B cell (primary cell): Measurements from ENCODE around the gene RNF175. TPM values are rescaled to one million over a fixed set of nuclear protein-coding genes. Genes with fewer than 3 reads are reported as not detected.

Experiments used
- ATAC-seq: fragments of 200-7000 bp; cut with Tn5 transposase; one replicate; pipeline ENCODE4 v1.10.0; 2021; ENCODE audit warnings: low read depth, mild to moderate bottlenecking, moderate number of reproducible peaks, moderate library complexity
- CTCF ChIA-PET: fragments of 350-600 bp; sonication (Branson Sonifier 250); formaldehyde crosslinking; loops from one replicate; lab custom pipeline; 2021; ENCODE audit warnings: antibody characterized with exemption, inconsistent platforms; lab: Charles Lee
- POLR2A ChIA-PET: fragments of 350-600 bp; sonication (Branson Sonifier 250); formaldehyde crosslinking; loops from one replicate; lab custom pipeline; 2021; ENCODE audit warnings: antibody characterized with exemption; lab: Charles Lee
- DNase-seq: peaks from one replicate; pipeline ENCODE4 v3.0.0; 2013
- H2AFZ ChIP-seq: 2 replicates; pipeline ENCODE4 v1.6.1; 2012; ENCODE audit warnings: mild to moderate bottlenecking, low read depth, low read length; ENCODE audit not compliant: insufficient read depth, poor library complexity, severe bottlenecking
- H3K27ac ChIP-seq, 2 donors: 1 replicate in 1 of 2; 2 replicates in 1 of 2; pipeline ENCODE4 v1.5.1; 2012 to 2013; ENCODE audit warnings: low read length in 2 of 2, mild to moderate bottlenecking in 2 of 2, moderate library complexity in 1 of 2
- H3K27me3 ChIP-seq, 4 experiments: fragments of 200-600 bp in 1 of 4; sonication (generic) in 1 of 4; replicated peaks in 1 of 4; 1 replicate in 2 of 4; 2 replicates in 2 of 4; pipeline versions ENCODE4 v1.6.1 to v1.7.0; 2013 to 2016; ENCODE audit warnings: low read length in 3 of 4, mild to moderate bottlenecking in 2 of 4, mixed read lengths in 1 of 4, moderate library complexity in 1 of 4; ENCODE audit not compliant: insufficient read depth in 4 of 4, control insufficient read depth in 3 of 4; ENCODE audit errors: control extremely low read depth in 1 of 4
- H3K36me3 ChIP-seq, 2 experiments: replicated peaks in 1 of 2; 1 replicate in 1 of 2; 2 replicates in 1 of 2; pipeline versions ENCODE4 v1.6.1 to v1.7.1; 2013; ENCODE audit warnings: low read length in 1 of 2; ENCODE audit not compliant: insufficient read depth in 2 of 2, control insufficient read depth in 1 of 2; ENCODE audit errors: control extremely low read depth in 1 of 2, extremely low read depth in 1 of 2
- H3K4me1 ChIP-seq, 2 donors: fragments of 200-600 bp in 1 of 2; sonication (generic) in 1 of 2; 1 replicate in 1 of 2; 2 replicates in 1 of 2; pipeline versions ENCODE4 v1.5.1 to v1.6.1; 2013 to 2017; ENCODE audit warnings: low read length in 2 of 2; ENCODE audit not compliant: control insufficient read depth in 2 of 2, insufficient read depth in 2 of 2
- H3K4me2 ChIP-seq: replicated peaks from 2 replicates; pipeline ENCODE3; 2012; ENCODE audit warnings: mild to moderate bottlenecking, low read depth, low read length; ENCODE audit not compliant: poor library complexity, severe bottlenecking
- H3K4me3 ChIP-seq, 5 experiments: fragments of 200-600 bp in 1 of 5; sonication (generic) in 1 of 5; 1 replicate in 3 of 5; 2 replicates in 2 of 5; pipeline versions ENCODE4 v1.5.1 to v1.7.0; 2011 to 2016; ENCODE audit warnings: low read length in 4 of 5, mild to moderate bottlenecking in 4 of 5, low read depth in 2 of 5, control low read depth in 1 of 5, moderate library complexity in 1 of 5; ENCODE audit not compliant: insufficient read depth in 1 of 5; ENCODE audit errors: control extremely low read depth in 1 of 5, extremely low read depth in 1 of 5
- H3K79me2 ChIP-seq: fragments of 200-600 bp; sonication (generic); one replicate; pipeline ENCODE4 v1.6.0; 2016; ENCODE audit warnings: low read length; ENCODE audit not compliant: control insufficient read depth, insufficient read depth
- H3K9ac ChIP-seq: fragments of 200-600 bp; sonication (generic); 2 replicates; pipeline ENCODE4 v1.6.1; 2017; ENCODE audit warnings: mild to moderate bottlenecking, low read length, moderate library complexity
- H3K9me3 ChIP-seq, 3 donors: one replicate each; pipeline versions ENCODE4 v1.6.1 to v1.7.1; 2013; ENCODE audit warnings: low read length in 2 of 3; ENCODE audit not compliant: control insufficient read depth in 2 of 3, insufficient read depth in 1 of 3; ENCODE audit errors: control extremely low read depth in 1 of 3
- H4K20me1 ChIP-seq: 2 replicates; pipeline ENCODE4 v1.6.0; 2012; ENCODE audit warnings: mild to moderate bottlenecking, low read length; ENCODE audit not compliant: insufficient read depth, control insufficient read depth, poor library complexity, severe bottlenecking
- H3K27ac Mint-ChIP-seq: one replicate; pipeline ENCODE4 v1.8.0; 2021; ENCODE audit warnings: mixed read lengths
- H3K27me3 Mint-ChIP-seq: one replicate; pipeline ENCODE4 v1.8.0; 2021; ENCODE audit warnings: mixed read lengths
- H3K4me1 Mint-ChIP-seq: one replicate; pipeline ENCODE4 v1.8.0; 2021; ENCODE audit warnings: mixed read lengths
- H3K4me3 Mint-ChIP-seq: one replicate; pipeline ENCODE4 v1.8.0; 2021; ENCODE audit warnings: mixed read lengths
- H3K9me3 Mint-ChIP-seq: one replicate; pipeline ENCODE4 v1.8.0; 2022; ENCODE audit warnings: mixed read lengths; ENCODE audit not compliant: insufficient read depth
- EZH2 ChIP-seq: IDR thresholded peaks from 2 replicates; pipeline ENCODE4 v1.6.1; 2012; ENCODE audit warnings: borderline replicate concordance, low read depth, mild to moderate bottlenecking, moderate library complexity, low read length; ENCODE audit not compliant: insufficient read depth, poor library complexity, severe bottlenecking
- WGBS: methylation state at CpG from one replicate; pipeline ENCODE4 v1.1.5; 2013; ENCODE audit warnings: missing lambda C conversion rate; ENCODE audit not compliant: insufficient coverage; 5-methylcytosine and 5-hydroxymethylcytosine counted together
- intact Hi-C: fragments of 100-400 bp; cut with micrococcal nuclease; formaldehyde crosslinking; loops from one replicate; pipeline ENCODE4 v1.10.0; 2022
- polyA plus RNA-seq: library from polyadenylated mRNA; depleted of rRNA; stranded (reverse); fragments of >200 nt; gene quantifications from 2 replicates; pipeline ENCODE4 v1.2.3, GENCODE V29; 2012
- total RNA-seq, 2 donors: library from RNA; stranded (reverse); fragments of 120-200 nt in 1 of 2; gene quantifications; 1 replicate in 1 of 2; 2 replicates in 1 of 2; pipeline versions ENCODE4 v1.2.3 to v1.2.4, GENCODE V29; 2013 to 2022
- TF ChIP-seq, protein P1 (sequence below): fragments of 200-600 bp; IDR thresholded peaks from one replicate; pipeline ENCODE4 v1.8.0; 2022; ENCODE audit warnings: antibody characterized with exemption, mild to moderate bottlenecking

RNF175 gene
- total and polyA plus RNA-seq, 2 donors (not counting 1 experiment from before 2014, with no cell fraction given), result not detected

DNA sequence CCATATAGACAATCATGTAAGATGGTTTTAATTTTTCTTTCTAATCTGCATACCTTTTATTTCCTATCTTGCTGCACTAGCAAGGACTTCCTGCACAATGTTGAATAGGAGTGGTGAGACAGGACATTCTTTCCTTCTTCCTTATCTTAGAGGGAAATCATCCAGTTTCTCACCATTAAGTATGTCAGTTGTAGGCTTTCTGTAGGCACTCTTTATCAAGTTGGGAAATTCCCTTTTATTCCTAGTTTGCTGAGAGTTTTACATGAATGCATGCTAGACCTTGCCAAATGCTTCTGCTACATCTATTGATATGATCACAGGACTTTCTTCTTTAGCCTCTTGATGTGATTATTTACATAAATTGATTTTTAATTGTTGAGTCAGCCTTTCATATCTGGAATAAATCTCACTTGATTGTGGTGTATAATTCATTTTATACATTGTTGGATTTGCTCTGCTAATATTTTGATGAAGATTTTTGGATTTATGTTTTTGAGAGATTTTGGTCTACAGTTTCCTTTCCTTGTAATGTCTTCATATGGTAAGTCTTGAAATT is 23.8 kb downstream of the RNF175 start:
- Histone ChIP-seq H3K9ac (no peak overlapping the region), H3K27me3 (peaks cover 0 to 5% (median 1%) of the 10 kb centered on the region in 4 experiments), H3K4me3 (no peak overlapping the region), H4K20me1 (no peaks in the 10 kb centered on the region), H2AFZ (no peak overlapping the region), H3K27ac (no peak overlapping the region), H3K4me2 (no peak overlapping the region), H3K9me3 (peaks cover 0 to 6% (median 0%) of the 10 kb centered on the region in 3 donors), H3K79me2 (no peaks in the 10 kb centered on the region), H3K4me1 (no peaks in the 10 kb centered on the region), H3K36me3 (no peaks in the 10 kb centered on the region)
- intact Hi-C loops, result no loop called here
- no peak for ATAC-seq
- Mint-ChIP-seq H3K27me3 (peaks cover 8% of the 10 kb centered on the region), H3K27ac (no peak overlapping the region), H3K4me1 (no peaks in the 10 kb centered on the region), H3K4me3 (no peak overlapping the region), H3K9me3 (peaks cover 7% of the 10 kb centered on the region)
- no peak for DNase-seq
- TF ChIP-seq, protein P1, sequence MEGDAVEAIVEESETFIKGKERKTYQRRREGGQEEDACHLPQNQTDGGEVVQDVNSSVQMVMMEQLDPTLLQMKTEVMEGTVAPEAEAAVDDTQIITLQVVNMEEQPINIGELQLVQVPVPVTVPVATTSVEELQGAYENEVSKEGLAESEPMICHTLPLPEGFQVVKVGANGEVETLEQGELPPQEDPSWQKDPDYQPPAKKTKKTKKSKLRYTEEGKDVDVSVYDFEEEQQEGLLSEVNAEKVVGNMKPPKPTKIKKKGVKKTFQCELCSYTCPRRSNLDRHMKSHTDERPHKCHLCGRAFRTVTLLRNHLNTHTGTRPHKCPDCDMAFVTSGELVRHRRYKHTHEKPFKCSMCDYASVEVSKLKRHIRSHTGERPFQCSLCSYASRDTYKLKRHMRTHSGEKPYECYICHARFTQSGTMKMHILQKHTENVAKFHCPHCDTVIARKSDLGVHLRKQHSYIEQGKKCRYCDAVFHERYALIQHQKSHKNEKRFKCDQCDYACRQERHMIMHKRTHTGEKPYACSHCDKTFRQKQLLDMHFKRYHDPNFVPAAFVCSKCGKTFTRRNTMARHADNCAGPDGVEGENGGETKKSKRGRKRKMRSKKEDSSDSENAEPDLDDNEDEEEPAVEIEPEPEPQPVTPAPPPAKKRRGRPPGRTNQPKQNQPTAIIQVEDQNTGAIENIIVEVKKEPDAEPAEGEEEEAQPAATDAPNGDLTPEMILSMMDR, result no peak
- TF ChIP-seq EZH2, result no peak
- POLR2A ChIA-PET, result no interaction called here
- CTCF ChIA-PET, result no interaction called here

DNA sequence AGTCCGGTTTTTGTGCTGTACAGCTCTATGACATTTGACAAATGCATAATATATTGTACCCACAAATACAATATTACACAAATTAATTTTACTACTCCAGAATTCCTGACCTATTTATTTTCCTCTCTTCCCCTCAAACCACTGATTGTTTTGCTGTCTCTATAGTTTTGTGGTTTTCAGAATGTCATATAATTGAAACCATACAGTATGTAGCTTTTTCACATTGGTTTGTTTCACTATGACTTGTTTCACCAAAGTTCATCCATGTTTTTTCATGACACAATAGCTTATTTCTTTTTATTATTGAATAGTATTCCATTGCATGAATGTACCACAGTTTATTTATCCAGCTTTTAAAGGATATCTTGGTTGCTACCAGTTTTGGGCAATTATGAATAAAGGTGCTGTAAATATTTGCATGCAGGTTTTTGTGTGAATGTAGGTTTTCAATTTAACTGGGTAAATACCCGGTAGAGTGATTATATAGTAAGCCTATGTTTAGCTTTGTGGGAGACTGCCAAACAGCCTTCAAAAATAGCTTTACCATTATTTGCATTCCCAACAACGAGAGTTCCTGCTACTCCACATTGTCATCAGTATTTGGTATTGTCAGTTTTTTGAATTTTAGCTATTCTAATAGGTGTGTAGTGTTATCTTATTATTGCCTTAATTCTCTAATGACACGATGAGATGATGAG is 25.9 kb downstream of the RNF175 start:
- no peaks in the 10 kb centered on the region for H4K20me1 ChIP-seq
- ChIA-PET CTCF (interaction anchor here (0.9 to 1.4 kb wide), 3 partner anchors 15 to 100 kb away, joined by 4 read pairs; no protein-coding TSS in a partner anchor), POLR2A (no interaction called here)
- H3K9me3 ChIP-seq, result no peaks in the 10 kb centered on the region
- TF ChIP-seq, protein P1, result no peak
- no peak for TF ChIP-seq EZH2
- Mint-ChIP-seq H3K9me3 (no peaks in the 10 kb centered on the region), H3K27ac (no peak overlapping the region), H3K4me1 (peaks cover 17% of the 10 kb centered on the region), H3K4me3 (no peak overlapping the region), H3K27me3 (peaks cover 4% of the 10 kb centered on the region)
- H3K79me2 ChIP-seq, result no peaks in the 10 kb centered on the region
- intact Hi-C loops, result no loop called here
- no peak overlapping the region for H3K27ac ChIP-seq
- H3K4me3 ChIP-seq, result no peak overlapping the region
- DNase-seq, result no peak
- no peak for ATAC-seq
- H3K36me3 ChIP-seq, result no peaks in the 10 kb centered on the region
- no peaks in the 10 kb centered on the region for H3K27me3 ChIP-seq
- H3K9ac ChIP-seq, result no peak overlapping the region
- no peak overlapping the region for H2AFZ ChIP-seq
- no CpG with 5 or more reads among the region's 4 CpGs for WGBS
- peaks cover 15 to 18% of the 10 kb centered on the region in 2 donors for H3K4me1 ChIP-seq
- H3K4me2 ChIP-seq, result no peak overlapping the region
